Activated gamma-delta T cell (primary cell): Measurements from ENCODE around the gene SSR3.

Experiments
- DNase-seq: peaks from one replicate; lab custom pipeline; 2025; lab: John Stamatoyannopoulos, UW

The SSR3 gene

GRCh38 chr3:156491192-156491591 is 63.7 kb downstream of the SSR3 start:
- DNase-seq = no peak
